Stimulated activated CD8-positive, alpha-beta memory T cell treated with anti-CD3 and anti-CD28 coated beads, Interleukin-7, amount 100 ng/mL, for 4 hours (primary cell): Measurements from ENCODE around the gene HCN4.
"Not testable (repeated sequence)": the region's sequence is repeated elsewhere in the genome, so short reads cannot be mapped to it uniquely, and the experiment has no call there.

ENCODE experiments used
- DNase-seq, 2 donors: peaks; one replicate each; pipeline ENCODE4 v3.0.0-alpha.2; 2020; ENCODE audit warnings: low read depth in 2 of 2

The HCN4 gene

GRCh38 chr15:73325191-73325861 lies 43.4 kb downstream of the HCN4 start:
- DNase-seq = no peak

DNA sequence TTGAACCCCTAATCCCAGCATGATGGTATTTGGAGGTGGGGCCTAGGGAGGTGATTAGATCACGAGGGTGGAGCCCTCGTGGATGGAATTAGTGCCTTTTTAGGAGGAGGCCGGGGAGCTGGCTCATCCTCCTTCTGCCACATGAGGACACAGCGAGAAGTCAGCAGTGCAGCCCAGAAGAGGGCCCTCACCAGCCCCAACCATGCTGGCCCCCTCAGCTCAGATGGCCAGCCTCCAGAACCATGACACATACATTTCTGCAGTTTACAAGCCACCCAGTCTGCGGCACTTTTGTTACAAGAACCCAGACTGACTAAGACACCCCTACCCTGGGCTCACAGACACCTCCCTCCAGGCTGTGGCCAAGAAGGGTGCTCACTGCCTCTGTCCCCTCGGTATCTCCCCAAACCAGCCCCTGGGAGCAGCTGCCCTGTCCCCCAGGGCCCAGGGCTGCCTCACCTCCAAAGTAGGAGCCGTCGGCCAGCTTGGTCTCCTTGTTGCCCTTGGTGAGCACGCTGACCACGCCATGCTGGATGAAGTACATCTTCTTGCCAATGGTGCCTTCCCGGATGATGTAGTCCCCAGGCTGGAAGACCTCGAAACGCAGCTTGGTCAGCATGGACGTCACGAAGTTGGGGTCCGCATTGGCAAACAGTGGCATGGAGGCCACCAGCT lies 44.1 kb downstream of the HCN4 start:
- no peak for DNase-seq

DNA sequence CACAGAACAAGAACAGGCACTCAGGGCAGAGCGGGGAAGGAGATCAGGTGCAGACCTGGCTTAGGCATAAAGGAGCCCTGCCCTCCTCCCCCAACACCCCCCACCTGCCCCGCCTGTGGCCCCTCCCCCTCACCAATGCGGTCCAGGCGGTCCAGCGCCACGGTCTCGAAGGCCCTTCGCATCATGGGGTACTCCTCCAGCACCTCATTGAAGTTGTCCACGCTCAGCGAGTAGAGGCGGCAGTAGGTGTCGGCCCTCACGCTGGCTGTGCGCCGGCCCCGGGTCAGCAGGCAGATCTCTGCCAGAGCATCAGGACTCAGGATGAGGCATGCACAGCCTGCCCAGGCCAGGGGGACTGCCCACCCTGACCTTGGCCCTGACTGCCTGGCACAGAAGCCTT lies 44.8 kb downstream of the HCN4 start:
- no peak for DNase-seq

- no peak for DNase-seq
Observed at GRCh38 chr15:73323374-73323955, 45.3 kb downstream of the HCN4 start.

GRCh38 chr15:73322665-73323373 lies 45.9 kb downstream of the HCN4 start:
- DNase-seq = no peak

DNA sequence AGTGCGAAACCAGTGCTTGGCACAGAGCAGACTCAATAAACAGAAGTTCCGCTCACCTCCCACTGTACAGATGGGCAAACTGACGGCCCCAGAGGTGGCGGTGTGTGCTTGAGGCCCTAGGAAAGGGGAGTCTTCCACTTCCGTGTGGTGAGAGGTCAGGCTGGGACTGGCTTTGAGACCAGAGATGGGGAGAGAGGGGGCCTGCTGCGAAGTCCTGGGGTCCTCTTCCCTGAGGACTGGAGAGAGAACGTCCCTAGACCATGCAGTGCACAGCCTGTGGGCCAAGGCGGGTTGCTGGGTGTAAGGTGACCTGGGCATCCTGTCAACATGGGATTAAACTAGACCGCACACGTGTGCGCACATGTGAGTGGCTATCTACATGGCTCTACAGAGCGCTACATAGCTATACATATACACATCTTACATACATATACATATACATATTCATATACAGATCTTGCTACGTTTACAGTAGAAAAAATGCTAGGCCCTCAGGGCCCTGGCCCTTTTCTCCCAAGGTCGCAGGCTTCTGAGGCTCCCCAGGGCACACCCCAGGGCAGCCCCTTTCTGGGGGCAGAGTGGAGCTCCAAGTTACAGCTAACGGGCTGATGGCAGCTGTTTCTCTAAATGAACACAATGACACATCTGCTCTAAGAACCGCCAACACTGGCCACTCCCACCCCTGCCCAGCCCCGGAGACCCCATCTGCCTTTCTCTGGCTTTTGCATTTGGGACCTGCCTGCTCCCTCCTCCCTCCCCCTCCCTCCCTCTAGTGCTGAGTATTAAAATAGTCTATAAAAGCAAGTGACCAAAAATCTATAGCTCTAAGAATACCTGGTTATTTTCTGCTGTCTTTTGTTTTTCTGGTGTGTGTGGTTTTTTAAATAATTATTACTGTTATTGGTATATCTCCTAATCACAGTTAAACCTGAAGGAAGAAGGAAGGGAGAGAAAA lies 47.0 kb downstream of the HCN4 start:
- DNase-seq = no peak

GRCh38 chr15:73320619-73321180 lies 48.1 kb downstream of the HCN4 start:
- no peak for DNase-seq

DNA sequence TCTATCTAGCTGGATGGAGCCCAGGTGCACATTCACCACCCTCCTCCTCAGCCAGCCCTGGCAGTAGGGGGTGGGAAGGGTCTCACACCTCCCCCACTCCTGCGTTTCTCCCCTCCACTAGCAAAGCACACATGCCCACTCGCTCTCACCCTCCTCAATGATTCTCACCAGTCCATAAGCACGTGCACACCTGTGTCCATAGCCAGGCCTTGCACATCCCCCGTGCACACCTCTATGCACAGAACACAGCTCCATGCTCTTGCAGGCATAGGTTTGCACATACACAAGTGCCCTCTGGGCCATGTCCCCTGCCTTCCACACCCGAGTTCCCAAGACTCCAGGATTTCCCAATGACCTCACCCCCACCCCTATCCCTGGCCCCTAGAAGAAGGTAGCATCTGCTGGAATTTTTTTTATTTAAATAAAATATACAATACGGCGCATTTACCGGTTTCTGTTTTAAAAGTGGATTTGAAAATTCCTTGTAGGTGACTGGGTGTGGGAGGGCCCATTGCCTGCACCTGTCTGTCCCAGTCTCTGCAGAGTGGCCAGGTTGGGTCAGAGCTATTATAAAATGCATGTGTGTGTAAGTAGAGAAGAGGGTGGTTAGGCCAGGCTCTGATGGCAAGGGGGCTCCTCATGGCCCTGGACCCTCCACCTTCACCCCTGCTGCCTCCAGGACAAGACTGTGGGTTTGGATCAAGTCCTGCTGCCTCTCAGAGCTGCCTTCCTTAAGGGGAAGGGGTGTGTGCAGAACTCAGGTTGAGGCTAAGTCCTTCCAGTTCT lies 49.1 kb downstream of the HCN4 start:
- DNase-seq = no peak

- DNase-seq = no peak
Observed at GRCh38 chr15:73318463-73319351, 50.1 kb downstream of the HCN4 start.

DNA sequence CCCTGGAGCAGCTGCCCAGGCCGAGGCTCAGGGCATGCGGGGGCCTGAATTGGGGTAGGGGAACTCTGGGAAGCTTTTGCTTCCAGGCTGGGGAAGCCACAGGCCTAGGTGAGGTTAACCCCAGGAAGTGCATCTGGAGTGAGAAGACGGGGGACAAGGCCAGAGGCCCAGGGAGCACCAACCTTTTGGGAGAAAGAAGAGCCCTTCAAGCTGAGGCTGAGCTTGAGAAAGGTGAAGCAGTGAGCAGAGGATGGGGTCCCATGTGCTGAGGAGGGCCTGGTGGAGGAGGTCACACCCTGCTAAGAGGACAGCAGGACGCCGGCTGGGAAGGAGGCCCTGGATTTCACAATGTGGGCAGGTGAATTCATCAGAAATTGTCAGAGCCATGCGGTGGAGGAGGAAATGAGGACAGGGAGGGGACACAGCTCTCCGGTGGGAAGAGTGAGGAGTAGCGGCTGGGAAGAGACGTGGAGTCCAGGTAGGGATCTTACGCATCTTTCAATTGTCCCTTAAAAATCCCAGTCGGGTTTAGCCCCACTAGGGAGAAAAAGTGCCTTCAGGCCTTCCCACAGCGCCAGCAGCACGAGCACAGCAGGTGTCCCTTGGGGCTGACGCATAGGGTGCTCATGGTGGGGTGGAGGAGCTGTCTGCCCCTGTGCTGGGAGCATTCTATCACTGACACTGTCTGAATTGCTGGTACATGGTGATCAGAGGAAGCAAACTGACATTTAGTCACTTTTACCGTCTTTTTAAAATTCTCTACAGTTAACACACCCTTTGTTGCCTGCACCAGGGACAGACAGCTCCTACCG lies 50.9 kb downstream of the HCN4 start:
- no peak for DNase-seq

DNA sequence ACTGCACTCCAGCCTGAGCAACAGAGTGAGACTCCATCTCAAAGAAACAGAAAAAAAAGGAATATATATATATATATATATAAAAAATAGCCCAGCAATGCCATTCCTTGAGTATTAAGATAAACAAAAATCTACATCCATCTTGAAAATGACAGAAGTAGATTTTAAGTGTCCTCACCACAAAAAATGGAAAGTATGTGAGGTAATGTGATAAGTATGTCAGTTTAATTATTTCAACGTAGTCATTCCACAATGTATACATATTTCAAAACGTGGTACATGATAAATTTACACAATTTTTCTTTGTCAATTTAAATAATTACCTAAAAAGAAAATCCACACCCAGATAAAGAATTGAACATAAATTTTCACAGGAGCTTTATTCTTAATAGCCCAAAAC lies 54.9 kb downstream of the HCN4 start:
- no peak for DNase-seq

GRCh38 chr15:73308305-73308704 lies 60.5 kb downstream of the HCN4 start:
- DNase-seq = no peak

GRCh38 chr15:73305331-73306211 lies 63.2 kb downstream of the HCN4 start:
- DNase-seq = no peak

GRCh38 chr15:73303636-73304035 lies 65.1 kb downstream of the HCN4 start:
- DNase-seq = no peak

DNA sequence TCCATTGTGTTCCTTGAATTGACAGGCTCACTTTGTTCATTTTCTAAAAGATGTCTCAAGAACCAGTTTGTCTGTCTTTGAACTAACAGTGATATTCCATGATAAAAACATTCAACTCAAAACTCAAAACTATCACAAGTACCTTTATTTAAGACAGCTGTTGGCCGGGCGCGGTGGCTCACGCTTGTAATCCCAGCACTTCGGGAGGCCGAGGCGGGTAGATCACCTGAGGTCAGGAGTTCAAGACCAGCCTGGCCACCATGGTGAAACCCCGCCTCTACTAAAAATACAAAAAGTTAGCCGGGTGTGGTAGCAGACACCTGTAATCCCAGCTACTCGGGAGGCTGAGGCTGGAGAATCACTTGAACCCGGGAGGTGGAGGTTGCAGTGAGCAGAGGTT lies 68.5 kb downstream of the HCN4 start:
- DNase-seq = not testable (repeated sequence)

DNA sequence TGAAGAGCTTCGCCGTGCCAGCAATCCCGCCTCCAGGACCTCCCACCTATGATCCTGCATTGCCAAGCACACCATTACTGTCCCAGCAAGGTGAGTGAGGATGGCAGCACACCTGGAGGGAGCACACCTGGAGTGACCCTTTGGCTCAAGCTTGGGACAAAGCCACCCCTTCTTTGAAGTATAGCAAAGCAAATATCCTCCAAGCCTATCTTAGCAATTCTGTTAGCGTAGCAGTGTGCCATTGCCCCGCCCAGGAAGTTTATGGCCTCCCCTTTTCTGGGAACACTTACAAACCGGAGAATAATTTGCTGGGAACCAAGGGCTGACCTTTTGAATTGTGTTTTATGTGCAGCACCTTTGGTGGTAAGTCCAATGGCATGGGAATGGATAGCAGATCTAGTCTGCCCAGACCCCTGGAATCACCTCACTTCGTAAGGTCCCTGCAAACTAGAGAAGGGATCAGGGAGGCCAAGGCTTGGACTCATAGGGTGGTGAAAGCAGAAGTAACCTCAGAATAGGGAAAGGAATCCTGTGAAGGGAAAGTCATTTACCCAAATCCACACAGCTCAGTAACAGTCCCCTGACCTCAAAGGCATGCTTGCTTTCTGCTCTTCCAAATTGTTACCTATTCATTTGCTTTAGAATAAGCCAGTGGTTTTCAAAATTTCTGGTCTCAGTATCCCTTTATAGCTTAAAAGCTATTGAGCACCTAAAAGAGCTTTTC lies 70.1 kb downstream of the HCN4 start:
- no peak for DNase-seq
